Subcutaneous abdominal adipose tissue (tissue), 5 donors: ENCODE data around the gene GLUL.
A peak's percentile ranks its signal among the peaks of the same experiment; 100 is the strongest.

ENCODE experiments used
- H3K27ac ChIP-seq: one replicate; pipeline ENCODE4 v1.7.0; 2013; ENCODE audit warnings: low read depth, mild to moderate bottlenecking, inconsistent platforms, low read length, moderate library complexity
- H3K27me3 ChIP-seq, 5 donors: one replicate each; pipeline ENCODE4 v1.7.0; 2013; ENCODE audit warnings: low read length in 5 of 5, inconsistent platforms in 1 of 5; ENCODE audit not compliant: control insufficient read depth in 5 of 5, insufficient read depth in 4 of 5
- H3K36me3 ChIP-seq, 5 donors: one replicate each; pipeline ENCODE4 v1.7.0; 2013; ENCODE audit warnings: low read length in 5 of 5; ENCODE audit not compliant: control insufficient read depth in 5 of 5, insufficient read depth in 5 of 5
- H3K4me1 ChIP-seq, 5 donors: one replicate each; pipeline ENCODE4 v1.7.0; 2013; ENCODE audit warnings: low read length in 5 of 5, mild to moderate bottlenecking in 3 of 5, moderate library complexity in 1 of 5; ENCODE audit not compliant: control insufficient read depth in 5 of 5, insufficient read depth in 5 of 5
- H3K4me3 ChIP-seq, 5 donors: one replicate each; pipeline ENCODE4 v1.7.0; 2013; ENCODE audit warnings: low read length in 5 of 5, low read depth in 1 of 5
- H3K9ac ChIP-seq, 5 donors: one replicate each; pipeline ENCODE4 v1.7.0; 2013; ENCODE audit warnings: low read length in 5 of 5, mild to moderate bottlenecking in 4 of 5, moderate library complexity in 3 of 5
- H3K9me3 ChIP-seq, 5 donors: one replicate each; pipeline ENCODE4 v1.7.0; 2013; ENCODE audit warnings: low read length in 5 of 5; ENCODE audit not compliant: control insufficient read depth in 5 of 5
- donor health status: healthy.
- donor health status: healthy.
- donor health status: healthy.
- donor health status: healthy.
- donor health status: healthy.

GLUL gene

DNA sequence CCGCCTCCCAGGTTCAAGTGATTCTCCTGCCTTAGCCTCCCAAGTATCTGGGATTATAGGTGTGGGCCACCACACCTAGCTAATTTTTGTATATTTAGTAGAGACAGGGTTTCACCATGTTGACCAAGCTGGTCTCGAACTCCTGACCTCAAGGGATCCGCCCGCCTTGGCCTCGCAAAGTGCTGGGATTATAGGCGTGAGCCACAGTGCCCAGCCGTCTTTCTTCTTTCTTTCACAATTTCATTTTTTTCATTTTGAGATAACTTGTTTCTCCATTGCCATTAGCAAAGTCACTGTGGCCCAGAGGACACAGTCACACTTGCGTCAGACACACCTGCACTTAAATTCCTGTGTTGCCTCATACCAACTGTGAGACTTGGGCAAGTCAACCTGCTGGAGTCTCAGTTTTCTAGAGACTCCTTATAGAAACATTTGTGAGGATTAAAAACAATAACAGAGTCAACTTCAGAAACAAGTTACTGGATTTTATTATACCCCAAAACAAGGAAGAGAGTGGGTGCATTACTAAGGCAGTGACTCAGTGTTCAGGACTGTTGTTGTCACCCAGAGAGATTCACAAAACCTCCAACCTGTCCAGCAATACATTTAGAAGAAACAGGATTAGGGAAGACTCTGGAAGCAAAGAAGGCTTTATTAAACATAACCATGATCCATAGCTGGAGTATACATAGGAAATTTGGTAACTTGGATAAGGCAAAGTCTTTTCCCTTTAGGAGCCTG is 6.2 kb upstream of the GLUL start:
- Histone ChIP-seq H3K4me1 (peaks cover 2 to 41% (median 31%) of the 10 kb centered on the region in 5 donors), H3K4me3 (no peak overlapping the region), H3K36me3 (no peaks in the 10 kb centered on the region), H3K9ac (no peak overlapping the region), H3K9me3 (no peaks in the 10 kb centered on the region), H3K27me3 (no peaks in the 10 kb centered on the region), H3K27ac (peak overlapping the region; percentile 70)

DNA sequence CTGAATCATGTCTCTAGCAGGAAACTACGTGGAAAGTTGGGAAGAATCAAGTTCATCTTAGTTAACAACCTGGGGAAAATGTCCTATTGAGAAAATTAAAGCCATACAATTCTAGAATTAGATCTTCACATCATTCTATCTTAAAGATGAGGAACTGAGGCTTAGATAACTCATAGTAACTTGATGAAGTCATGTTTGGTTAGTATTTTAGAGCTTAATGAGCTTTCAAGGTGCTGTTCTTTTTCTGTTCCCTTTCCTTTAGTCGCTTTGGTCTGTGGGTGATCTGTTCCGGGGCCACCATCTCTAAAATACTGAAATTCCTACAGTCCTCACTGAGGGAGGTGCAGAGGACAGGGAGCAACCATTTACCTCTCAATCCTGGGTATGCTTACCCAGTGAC is 4.3 kb upstream of the GLUL start:
- Histone ChIP-seq H3K27ac (peak overlapping the region; percentile 70), H3K27me3 (no peaks in the 10 kb centered on the region), H3K9me3 (no peaks in the 10 kb centered on the region), H3K4me3 (no peak overlapping the region), H3K9ac (peak overlapping the region in 1 of 5 donors; percentile 28), H3K4me1 (peaks cover 5 to 49% (median 38%) of the 10 kb centered on the region in 5 donors), H3K36me3 (no peaks in the 10 kb centered on the region)

DNA sequence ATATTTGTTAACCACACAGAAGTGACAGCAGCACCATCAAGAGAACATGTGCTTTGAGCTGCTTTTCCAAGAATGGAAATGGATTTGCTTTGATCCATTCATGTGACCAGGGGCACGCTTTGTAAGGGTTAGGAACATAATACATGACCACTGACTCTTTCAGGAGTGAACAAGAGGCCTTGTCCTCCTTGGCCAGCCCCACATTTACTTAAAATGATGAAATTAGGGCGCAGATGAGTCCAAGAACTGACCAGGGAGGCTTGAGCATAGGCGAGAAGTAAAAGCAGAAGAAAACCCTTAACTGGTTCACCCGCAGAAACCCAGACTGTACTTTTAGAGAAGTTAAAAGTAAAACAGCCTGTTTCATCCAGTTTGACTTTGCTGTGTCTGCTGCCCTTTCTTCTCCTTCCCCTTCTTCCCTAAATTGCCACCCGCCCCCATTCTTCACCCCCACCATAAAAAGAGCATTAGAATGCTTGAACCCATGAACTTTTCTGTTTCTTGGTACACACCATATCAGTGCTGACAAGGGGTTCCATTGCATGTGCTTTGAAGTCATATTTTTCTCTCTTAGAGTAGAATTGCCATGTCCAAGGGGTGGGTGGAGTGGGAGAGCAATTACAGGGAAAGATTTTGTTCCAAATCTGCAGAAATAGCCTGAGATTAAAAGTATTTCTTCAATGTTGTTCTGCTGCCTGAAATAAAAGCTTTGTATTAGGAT is 2.6 kb upstream of the GLUL start:
- H3K27ac ChIP-seq = peak overlapping the region; percentile 94

DNA sequence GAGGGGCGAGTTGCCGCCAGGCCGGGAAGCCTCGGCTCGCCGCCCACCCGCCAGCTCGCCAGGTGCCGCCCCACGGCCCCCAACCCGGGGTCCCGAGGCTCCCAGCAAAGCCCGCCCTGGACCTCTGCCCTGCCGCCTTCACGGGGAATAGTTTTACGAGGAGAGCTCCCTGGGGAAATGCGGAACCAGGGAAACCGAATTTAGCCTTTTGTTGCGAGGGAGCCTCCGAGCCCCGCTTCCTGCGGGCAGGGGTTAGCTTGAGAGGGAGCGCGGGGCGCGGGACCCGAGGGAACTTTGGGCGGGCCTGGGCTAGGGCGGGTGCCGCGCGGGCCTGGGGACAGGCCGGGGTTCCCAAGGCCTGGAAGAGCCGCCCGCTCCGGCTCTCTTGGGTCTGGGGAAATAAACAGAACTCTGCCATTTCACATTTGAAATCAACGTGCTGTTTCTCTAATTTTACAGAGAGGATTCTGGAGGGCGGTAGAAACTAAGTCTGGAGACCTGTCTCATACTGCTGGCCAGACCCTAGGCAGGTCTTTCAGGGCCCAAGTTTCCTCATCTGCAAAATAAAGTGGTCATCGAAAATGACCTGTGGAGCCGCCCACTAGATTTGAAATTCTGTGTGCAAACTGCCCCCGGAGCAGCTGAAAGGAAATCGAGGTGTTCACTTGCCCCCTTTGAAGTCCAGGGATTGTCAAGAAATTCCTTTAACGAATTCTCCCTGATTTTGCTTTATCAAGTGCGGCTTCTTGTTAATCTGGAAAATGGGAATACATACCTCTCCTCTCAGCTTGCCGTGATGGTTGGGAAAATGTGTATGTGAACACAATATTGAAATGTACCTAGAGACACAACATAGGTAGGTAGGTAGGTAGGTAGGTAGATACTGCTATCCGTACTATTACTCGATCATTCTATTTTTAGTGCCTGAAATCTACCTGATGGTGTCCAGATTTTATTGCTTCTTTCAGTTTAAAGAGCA is 749 bp upstream of the GLUL start:
- Histone ChIP-seq H3K27ac (peak overlapping the region; percentile 94), H3K9ac (peak overlapping the region; percentile 31 to 94 (median 90)), H3K9me3 (no peaks in the 10 kb centered on the region), H3K4me3 (peak overlapping the region; percentile 58 to 96 (median 85)), H3K36me3 (peaks cover 7 to 16% (median 13%) of the 10 kb centered on the region in 5 donors), H3K4me1 (peaks cover 7 to 83% (median 60%) of the 10 kb centered on the region in 5 donors), H3K27me3 (no peaks in the 10 kb centered on the region)

More for the DNA sequence above, 2.6 kb upstream of the GLUL start:
- H3K9me3 ChIP-seq = no peaks in the 10 kb centered on the region
- H3K36me3 ChIP-seq = no peaks in the 10 kb centered on the region
- peaks cover 5 to 65% (median 46%) of the 10 kb centered on the region in 5 donors for H3K4me1 ChIP-seq
- H3K4me3 ChIP-seq = no peak overlapping the region
- H3K27me3 ChIP-seq = no peaks in the 10 kb centered on the region
- peak overlapping the region in 1 of 5 donors; percentile 9 for H3K9ac ChIP-seq

DNA sequence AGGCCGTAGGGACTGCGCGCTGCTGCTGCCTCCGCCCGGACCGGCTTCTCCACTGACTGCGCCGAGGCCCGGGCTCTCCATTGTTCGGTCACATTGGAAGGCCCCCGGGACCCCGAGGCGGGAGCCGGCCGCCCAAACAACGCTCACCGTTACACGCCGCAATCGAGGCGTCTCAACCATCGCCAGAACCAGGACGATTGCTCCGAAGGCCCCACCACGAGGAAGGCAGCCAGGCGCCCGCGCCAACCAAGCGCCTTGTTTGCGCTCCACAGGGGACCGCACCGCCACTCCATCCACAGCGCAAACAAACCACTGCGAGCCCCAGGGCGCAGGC is 595 bp downstream of the GLUL start:
- Histone ChIP-seq H3K36me3 (peaks cover 19 to 30% (median 27%) of the 10 kb centered on the region in 5 donors), H3K9ac (peak overlapping the region in 4 of 5 donors; percentile 90 to 94 (median 93)), H3K27me3 (no peaks in the 10 kb centered on the region), H3K4me1 (peaks cover 7 to 84% (median 60%) of the 10 kb centered on the region in 5 donors), H3K4me3 (peak overlapping the region in 4 of 5 donors; percentile 66 to 96 (median 90)), H3K27ac (peak overlapping the region; percentile 94), H3K9me3 (no peaks in the 10 kb centered on the region)

DNA sequence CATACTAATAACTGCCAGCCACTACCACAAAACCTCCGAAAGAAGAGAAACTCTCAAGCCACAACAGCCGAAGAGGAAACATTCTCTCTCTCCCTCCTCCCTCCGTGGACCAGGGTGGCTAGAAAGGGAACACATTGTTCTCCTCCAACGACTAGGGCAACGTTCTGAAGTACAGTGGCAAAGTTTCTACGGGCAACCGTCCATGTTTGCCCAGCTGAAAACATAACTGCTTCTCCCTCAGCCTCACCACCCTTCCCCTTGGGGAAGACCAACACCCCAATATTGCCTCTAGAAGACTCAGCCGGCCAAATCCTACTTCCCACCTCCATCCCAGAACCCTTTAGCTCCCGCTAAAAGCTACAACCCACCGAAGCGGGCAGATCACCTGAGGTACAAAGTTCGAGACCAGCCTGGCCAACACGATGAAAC is 2.0 kb downstream of the GLUL start:
- Histone ChIP-seq H3K36me3 (peaks cover 26 to 43% (median 40%) of the 10 kb centered on the region in 5 donors), H3K9ac (peak overlapping the region; percentile 87 to 94 (median 92)), H3K27ac (peak overlapping the region; percentile 94), H3K27me3 (no peaks in the 10 kb centered on the region), H3K9me3 (no peaks in the 10 kb centered on the region), H3K4me3 (peak overlapping the region; percentile 66 to 96 (median 91)), H3K4me1 (peaks cover 7 to 77% (median 60%) of the 10 kb centered on the region in 5 donors)

DNA sequence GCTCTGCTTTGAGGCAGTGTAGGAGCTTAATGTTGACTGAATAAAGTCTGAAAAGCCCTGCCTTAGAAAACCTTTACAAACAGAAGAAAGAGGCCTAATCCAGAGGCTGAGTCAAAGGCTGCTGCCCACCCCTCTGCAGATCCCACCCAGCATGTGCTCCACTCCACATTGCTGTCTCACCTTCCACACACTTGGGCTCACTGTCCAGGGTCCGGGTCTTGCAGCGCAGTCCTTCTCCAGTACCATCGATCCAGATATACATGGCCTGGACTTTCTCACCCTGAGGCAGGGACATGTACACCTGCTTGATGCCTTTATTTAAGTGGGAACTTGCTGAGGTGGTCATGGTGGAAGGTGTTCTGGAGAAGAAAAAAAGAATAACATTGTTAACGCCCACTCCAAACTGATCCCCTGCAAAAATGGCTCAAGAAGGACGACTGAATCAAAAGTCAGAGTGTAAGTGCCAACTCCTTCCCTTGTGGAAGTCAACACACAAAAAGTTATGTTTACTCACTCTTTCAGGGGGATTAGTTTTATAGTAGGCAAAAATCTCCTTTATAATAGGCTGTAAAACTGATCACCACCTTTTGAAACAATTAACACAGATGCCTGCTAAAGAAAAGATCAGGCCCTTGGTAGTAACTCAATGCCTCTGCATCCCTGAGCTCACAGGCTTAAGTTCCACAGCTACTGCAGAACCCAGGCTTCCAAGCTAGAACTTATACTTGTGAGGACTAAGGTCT is 3.0 kb downstream of the GLUL start:
- Histone ChIP-seq H3K27me3 (no peaks in the 10 kb centered on the region), H3K4me3 (peak overlapping the region; percentile 66 to 96 (median 91)), H3K36me3 (peaks cover 32 to 54% (median 50%) of the 10 kb centered on the region in 5 donors), H3K9me3 (no peaks in the 10 kb centered on the region), H3K4me1 (peaks cover 7 to 66% (median 50%) of the 10 kb centered on the region in 5 donors), H3K9ac (peak overlapping the region; percentile 87 to 94 (median 92)), H3K27ac (peak overlapping the region; percentile 94)

DNA sequence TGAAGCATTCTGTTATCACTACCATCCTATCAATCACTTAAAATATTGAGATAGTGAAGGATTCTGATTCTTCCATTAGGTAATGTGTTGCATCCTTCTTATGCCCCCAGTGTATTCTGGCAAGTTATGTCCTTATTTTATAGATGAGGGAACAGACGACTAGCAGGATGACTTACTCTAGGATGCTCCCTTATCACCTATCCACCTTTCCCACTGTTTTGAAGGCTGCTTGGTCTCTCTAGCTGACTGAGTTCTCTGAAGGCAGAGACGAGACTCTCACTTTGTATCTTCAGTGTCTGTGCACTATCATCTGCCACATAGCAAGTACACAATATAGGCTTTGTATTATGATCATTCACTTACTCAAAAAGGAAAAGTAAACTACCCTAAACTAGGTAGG is 4.0 kb downstream of the GLUL start:
- Histone ChIP-seq H3K4me3 (no peak overlapping the region), H3K9ac (no peak overlapping the region), H3K4me1 (peaks cover 2 to 57% (median 42%) of the 10 kb centered on the region in 5 donors)

DNA sequence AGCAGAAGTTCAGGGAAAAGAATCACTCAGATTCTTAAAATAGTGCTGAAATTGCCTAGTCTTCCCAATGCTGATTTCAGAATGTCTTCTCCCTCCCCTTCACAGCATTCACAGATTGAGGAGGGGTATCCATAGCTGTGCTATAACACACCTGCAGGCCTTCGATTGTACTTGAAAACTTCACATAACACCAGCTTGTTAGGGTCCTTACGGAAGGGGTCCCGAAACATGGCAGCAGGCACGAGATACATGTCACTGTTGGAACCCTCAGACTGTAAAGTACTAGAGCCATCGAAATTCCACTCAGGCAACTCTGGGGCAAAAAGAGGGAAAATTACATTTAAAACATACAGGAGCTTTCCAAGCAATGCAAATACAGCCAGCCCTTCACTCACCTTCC is 4.6 kb downstream of the GLUL start:
- H3K4me3 ChIP-seq = no peak overlapping the region
- H3K9ac ChIP-seq = peak overlapping the region in 1 of 5 donors; percentile 0
- peaks cover 2 to 51% (median 37%) of the 10 kb centered on the region in 5 donors for H3K4me1 ChIP-seq

More for the DNA sequence above, 4.0 kb downstream of the GLUL start:
- Histone ChIP-seq H3K27me3 (no peaks in the 10 kb centered on the region), H3K27ac (no peak overlapping the region), H3K36me3 (peaks cover 42 to 64% (median 60%) of the 10 kb centered on the region in 5 donors), H3K9me3 (no peaks in the 10 kb centered on the region)

More for the DNA sequence above, 4.6 kb downstream of the GLUL start:
- Histone ChIP-seq H3K36me3 (peaks cover 45 to 70% (median 65%) of the 10 kb centered on the region in 5 donors), H3K9me3 (no peaks in the 10 kb centered on the region), H3K27ac (no peak overlapping the region), H3K27me3 (no peaks in the 10 kb centered on the region)
